ENCODE results near the gene EIF2AK3. TPM values are rescaled to one million over a fixed set of nuclear protein-coding genes. Genes with fewer than 3 reads are reported as not detected.

The EIF2AK3 gene
- total and polyA plus RNA-seq, 2 of the 8 experiments (the other 6 are each of a cell fraction or from before 2014, with no cell fraction given), result 5.8 to 22.8 TPM

DNA sequence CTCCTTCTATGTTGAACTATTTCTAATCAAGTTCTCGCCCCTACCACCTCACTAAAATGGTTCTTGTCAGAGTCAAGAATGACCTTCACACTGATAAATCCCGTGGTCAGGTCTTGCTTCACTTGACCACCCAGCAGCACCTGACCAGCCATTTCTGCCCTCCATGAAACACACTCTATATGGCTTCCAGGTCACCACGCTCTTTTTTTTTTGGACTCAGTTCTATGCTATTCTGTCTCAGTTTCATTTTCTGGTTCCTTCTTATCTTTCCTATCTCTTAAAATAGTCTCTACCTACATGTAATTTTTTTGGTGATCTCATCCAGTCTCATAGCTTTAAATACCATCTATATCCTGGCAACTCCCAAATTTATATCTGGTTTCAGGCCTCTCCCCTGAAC, 11.4 kb downstream of the EIF2AK3 start:
- no peak overlapping the region for H2AFZ ChIP-seq (ENCODE audit: low read length)
- H3K27me3 ChIP-seq (replicated peaks in 1 of 4; ENCODE audit: control insufficient read depth in 3 of 4, extremely low read depth in 1 of 4, insufficient read depth in 3 of 4, low read length in 3 of 4), result no peaks in the 10 kb centered on the region
- H3K79me1 ChIP-seq (ENCODE audit: low read depth, low read length), result no peaks in the 10 kb centered on the region; the same call in 1 of the 2 replicates
- FAIRE-seq, result no peak
- no peak overlapping the region for H3K4me3 ChIP-seq (ENCODE audit: extremely low read depth in 1 of 4, insufficient read depth in 2 of 4, low read depth in 3 of 4, low read length in 4 of 4)
- WGBS, 2 experiments (ENCODE audit: extremely low coverage in 1 of 2, insufficient coverage in 1 of 2, insufficient read length in 1 of 2, insufficient replicate concordance in 2 of 2, low coverage in 1 of 2, low lambda C conversion rate in 2 of 2, missing lambda C conversion rate in 1 of 2), result 95% methylated on average over 3 of the region's 3 CpGs; no CpG with 5 or more reads in 1 of the 2 experiments
- H3K9me3 ChIP-seq (ENCODE audit: insufficient read depth in 2 of 2, low read depth in 1 of 2, low read length in 1 of 2), result no peaks in the 10 kb centered on the region
- H2BK5ac ChIP-seq (ENCODE audit: low read depth, low read length), result no peak overlapping the region
- H3K14ac ChIP-seq (ENCODE audit: insufficient read length), result no peak overlapping the region
- H2AK5ac ChIP-seq (ENCODE audit: low read depth, low read length), result no peak overlapping the region
- no peak overlapping the region for H3K18ac ChIP-seq (ENCODE audit: extremely low read depth, low read length)
- no peak overlapping the region for H3K4me2 ChIP-seq (ENCODE audit: insufficient read depth in 1 of 2, low read depth in 2 of 2, low read length in 2 of 2)
- no peak overlapping the region for H3K4ac ChIP-seq (replicated peaks; ENCODE audit: insufficient read length, low read depth, low read length)
- no peak overlapping the region for H4K5ac ChIP-seq (ENCODE audit: insufficient read length, low read depth, low read length)
- no peak overlapping the region for H3K27ac ChIP-seq (ENCODE audit: low read depth, low read length)
- peaks cover 8 to 72% of the 10 kb centered on the region in 2 experiments for H3K79me2 ChIP-seq (ENCODE audit: control insufficient read depth in 1 of 2, insufficient read depth in 2 of 2, low read length in 2 of 2)
- H2BK120ac ChIP-seq (replicated peaks; ENCODE audit: low read depth, low read length), result no peak overlapping the region
- H3K56ac ChIP-seq (replicated peaks; ENCODE audit: insufficient read length, low read depth, low read length), result no peak overlapping the region
- no peak overlapping the region for H4K91ac ChIP-seq (replicated peaks; ENCODE audit: insufficient read length, low read length)
- ChIA-PET CTCF (ENCODE audit: partially characterized antibody) (no interaction called here), POLR2A (ENCODE audit: partially characterized antibody) (interaction anchor here (0.6 kb wide), 1 partner anchor 52 kb away, joined by 3 read pairs; no protein-coding TSS in a partner anchor)
- no peaks in the 10 kb centered on the region for H3K4me1 ChIP-seq (replicated peaks in 1 of 4; ENCODE audit: control insufficient read depth in 3 of 4, insufficient read depth in 4 of 4, low read length in 3 of 4)
- no peak overlapping the region for H3K23ac ChIP-seq (ENCODE audit: insufficient read length)
- peaks cover 0 to 4% of the 10 kb centered on the region in 2 experiments for H4K20me1 ChIP-seq (replicated peaks in 1 of 2; ENCODE audit: control insufficient read depth in 1 of 2, insufficient read depth in 2 of 2, low read length in 2 of 2)
- no peak overlapping the region for H2BK15ac ChIP-seq (ENCODE audit: low read length)
- no peak overlapping the region for H2BK20ac ChIP-seq (ENCODE audit: low read length)
- peaks cover 0 to 9% (median 0%) of the 10 kb centered on the region in 4 experiments; a peak in 1 of 8 replicates for H3K36me3 ChIP-seq (ENCODE audit: control insufficient read depth in 2 of 4, insufficient read depth in 4 of 4, low read length in 3 of 4)
- no peak for TF ChIP-seq BACH1 (IDR thresholded peaks at IDR 0.05; ENCODE audit: low read length)
- TF ChIP-seq KDM4A (IDR thresholded peaks at IDR 0.05; ENCODE audit: low read depth, low read length, severe bottlenecking), result no peak
- no peak for TF ChIP-seq GTF2F1 (IDR thresholded peaks at IDR 0.05; ENCODE audit: borderline replicate concordance, low read depth, low read length)
- no peak for TF ChIP-seq POLR2A (IDR thresholded peaks at IDR 0.05; ENCODE audit: control extremely low read depth in 1 of 2, low read depth in 2 of 2, low read length in 2 of 2)
- TF ChIP-seq EP300 (IDR thresholded peaks at IDR 0.05; ENCODE audit: borderline replicate concordance in 1 of 2, low read depth in 2 of 2, low read length in 2 of 2), result no peak
- no peak for TF ChIP-seq NRF1 (IDR thresholded peaks at IDR 0.05; ENCODE audit: low read depth, low read length)
- TF ChIP-seq HDAC2 (IDR thresholded peaks at IDR 0.05; ENCODE audit: borderline replicate concordance in 1 of 2, low read depth in 2 of 2, low read length in 2 of 2), result no peak
- TF ChIP-seq MAFK (IDR thresholded peaks at IDR 0.05; ENCODE audit: low read depth, low read length), result no peak
- no peak overlapping the region for H2BK12ac ChIP-seq (ENCODE audit: low read depth, low read length)
- no peak for DNase-seq (ENCODE audit: low read depth in 1 of 2, low spot score in 2 of 2)
- no peak overlapping the region for H3K9ac ChIP-seq (replicated peaks in 1 of 4; ENCODE audit: extremely low read depth in 1 of 4, low read depth in 3 of 4, low read length in 3 of 4)
- peaks cover 3% of the 10 kb centered on the region; the same call in 1 of the 2 replicates for H3K23me2 ChIP-seq (ENCODE audit: low read depth, low read length)
- no peak overlapping the region for H4K8ac ChIP-seq (ENCODE audit: extremely low read depth, insufficient read depth, low read length)

All from H1 (cell line).